Prostate gland (tissue), 2 donors: ENCODE data around the gene DDAH1.

Source experiments
- CTCF ChIP-seq, 4 experiments: fragments of 200-600 bp in 2 of 4; fragments of 450-650 bp in 2 of 4; sonication (generic) in 2 of 4; IDR thresholded peaks; 1 replicate in 3 of 4; 2 replicates in 1 of 4; pipeline ENCODE4 v1.5.1; 2016 to 2019; ENCODE audit warnings: antibody characterized with exemption in 4 of 4, mild to moderate bottlenecking in 2 of 4, moderate library complexity in 2 of 4
- POLR2A ChIP-seq: fragments of 450-650 bp; IDR thresholded peaks from one replicate; pipeline ENCODE4 v1.6.1; 2016; ENCODE audit warnings: antibody characterized with exemption, mild to moderate bottlenecking

DNA sequence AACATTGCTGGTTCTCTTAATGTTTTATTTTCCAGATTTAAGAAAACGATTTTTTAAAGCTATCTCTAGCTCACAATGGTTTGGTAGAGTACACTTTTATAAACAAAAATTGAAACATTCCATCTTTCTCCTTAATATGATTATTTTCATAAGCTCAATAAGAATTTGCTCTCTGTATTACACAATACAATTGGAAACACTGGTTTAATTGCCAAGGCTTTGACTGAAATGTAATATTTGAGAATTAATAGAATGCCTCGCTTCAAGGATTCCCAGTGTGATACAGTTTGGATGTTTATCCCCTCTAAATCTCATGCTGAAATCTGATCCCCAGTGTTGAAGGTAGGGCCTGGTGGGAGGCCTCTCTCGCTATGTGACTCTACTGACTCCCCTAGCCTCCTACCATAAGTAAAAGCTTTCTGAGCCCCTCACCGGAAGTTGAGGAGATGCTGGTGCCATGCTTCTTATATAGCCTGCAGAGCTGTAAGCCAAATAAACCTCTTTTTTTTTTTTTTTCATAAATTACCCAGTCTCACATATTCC is 67.4 kb downstream of the DDAH1 start:
- TF ChIP-seq CTCF (IDR thresholded peaks at IDR 0.05) (no peak), POLR2A (no peak)
